ENCODE data around the gene HOXA2. TPM values are rescaled to one million over a fixed set of nuclear protein-coding genes. Genes with fewer than 3 reads are reported as not detected.

HOXA2 gene
- polyA plus RNA-seq, 6 donors from 2014 or later, result not detected

- peak overlapping the region in 5 of 8 donors; percentile 26 to 73 (median 48) for H3K4me3 Mint-ChIP-seq
- H3K9me3 Mint-ChIP-seq, result peaks cover 0 to 8% (median 2%) of the 10 kb centered on the region in 7 donors
- peaks cover 62 to 74% (median 62%) of the 10 kb centered on the region in 3 donors for H3K27me3 Mint-ChIP-seq
- ATAC-seq (ENCODE audit: low read depth in 2 of 2) (no peak), DNase-seq (no peak)
- peaks cover 0 to 13% of the 10 kb centered on the region in 2 donors for H3K36me3 Mint-ChIP-seq
- peaks cover 17 to 27% (median 21%) of the 10 kb centered on the region in 3 donors for H3K4me1 Mint-ChIP-seq
- peak overlapping the region in 2 of 6 donors; percentile 44 to 72 for H3K27ac Mint-ChIP-seq
Measured at GRCh38 chr7:27145165-27145913, 42.9 kb upstream of the HOXA2 start.

- Mint-ChIP-seq H3K4me1 (peaks cover 15 to 24% (median 16%) of the 10 kb centered on the region in 3 donors), H3K27ac (peak overlapping the region in 2 of 6 donors; percentile 72 to 89), H3K4me3 (peak overlapping the region in 3 of 8 donors; percentile 28 to 50 (median 48)), H3K9me3 (peaks cover 0 to 8% (median 2%) of the 10 kb centered on the region in 7 donors), H3K27me3 (peaks cover 60 to 75% (median 62%) of the 10 kb centered on the region in 3 donors), H3K36me3 (peaks cover 0 to 13% of the 10 kb centered on the region in 2 donors)
- no peak for DNase-seq
- no peak for ATAC-seq (ENCODE audit: low read depth in 2 of 2)
Measured at GRCh38 chr7:27144781-27145164, 42.3 kb upstream of the HOXA2 start.

DNA sequence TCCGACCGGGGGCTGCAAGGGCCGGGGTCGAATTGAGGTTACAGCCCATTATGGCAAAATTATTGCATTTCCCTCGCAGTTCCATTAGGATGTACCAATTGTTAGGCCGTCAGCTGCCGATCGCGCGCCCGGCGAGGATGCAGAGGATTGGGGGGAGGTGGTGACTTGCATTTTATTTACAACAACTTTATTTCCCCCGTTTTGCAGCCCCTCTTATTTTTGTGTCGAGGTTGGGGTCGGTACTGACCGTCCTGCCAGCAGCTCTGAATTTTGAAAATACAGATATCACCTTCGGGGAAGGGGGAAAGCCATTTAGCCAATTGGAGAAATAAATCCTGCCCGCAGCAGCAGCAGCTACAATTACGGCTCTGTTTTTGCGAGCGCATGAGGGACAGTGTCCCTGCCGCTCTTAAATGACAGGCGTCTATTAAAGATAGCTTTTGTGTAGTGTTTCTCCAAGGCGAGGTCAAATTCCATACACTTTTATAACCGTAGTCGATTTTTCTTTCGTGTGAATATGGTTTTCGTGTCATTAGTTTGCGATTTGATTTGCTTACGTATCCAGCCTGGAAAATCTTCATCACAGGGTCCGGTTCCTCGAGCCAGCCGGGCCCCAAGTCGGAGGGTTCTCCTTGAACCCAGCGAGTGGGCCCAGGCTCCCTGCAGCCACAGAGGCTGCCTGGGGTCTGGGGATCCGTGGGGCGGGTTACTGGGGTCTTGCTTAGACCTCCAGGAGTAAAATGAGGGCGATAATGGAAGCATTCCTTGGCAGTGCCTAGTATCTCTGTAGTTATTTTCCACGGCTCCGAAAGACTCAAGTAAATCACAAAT, 41.7 kb upstream of the HOXA2 start:
- H3K9me3 Mint-ChIP-seq, result peaks cover 0 to 8% (median 2%) of the 10 kb centered on the region in 7 donors
- ATAC-seq (ENCODE audit: low read depth in 2 of 2) (no peak), DNase-seq (no peak)
- H3K27ac Mint-ChIP-seq, result peak overlapping the region in 1 of 6 donors; percentile 89
- peak overlapping the region in 1 of 8 donors; percentile 74 for H3K4me3 Mint-ChIP-seq
- H3K27me3 Mint-ChIP-seq, result peaks cover 58 to 78% (median 60%) of the 10 kb centered on the region in 3 donors
- peaks cover 15 to 24% (median 16%) of the 10 kb centered on the region in 3 donors for H3K4me1 Mint-ChIP-seq
- peaks cover 0 to 13% of the 10 kb centered on the region in 2 donors for H3K36me3 Mint-ChIP-seq

- DNase-seq (no peak), ATAC-seq (ENCODE audit: low read depth in 2 of 2) (peak in 1 of 2 donors; percentile 66)
- Mint-ChIP-seq H3K4me1 (peaks cover 12 to 19% (median 15%) of the 10 kb centered on the region in 3 donors), H3K9me3 (peaks cover 0 to 7% (median 2%) of the 10 kb centered on the region in 7 donors), H3K36me3 (peaks cover 0 to 13% of the 10 kb centered on the region in 2 donors), H3K4me3 (peak within 1 kb of the TSS; percentile 33 to 78 (median 58)), H3K27ac (peak within 1 kb of the TSS in 4 of 6 donors; percentile 28 to 91 (median 75)), H3K27me3 (peaks cover 53 to 80% (median 63%) of the 10 kb centered on the region in 3 donors)
Measured at GRCh38 chr7:27143023-27143949, 40.8 kb upstream of the HOXA2 start, which contains the start of gene HOXA5. Gene HOXA5 (minus strand): TSS chr7:27143681. CDS start chr7:27143607, 74 bp downstream.

DNA sequence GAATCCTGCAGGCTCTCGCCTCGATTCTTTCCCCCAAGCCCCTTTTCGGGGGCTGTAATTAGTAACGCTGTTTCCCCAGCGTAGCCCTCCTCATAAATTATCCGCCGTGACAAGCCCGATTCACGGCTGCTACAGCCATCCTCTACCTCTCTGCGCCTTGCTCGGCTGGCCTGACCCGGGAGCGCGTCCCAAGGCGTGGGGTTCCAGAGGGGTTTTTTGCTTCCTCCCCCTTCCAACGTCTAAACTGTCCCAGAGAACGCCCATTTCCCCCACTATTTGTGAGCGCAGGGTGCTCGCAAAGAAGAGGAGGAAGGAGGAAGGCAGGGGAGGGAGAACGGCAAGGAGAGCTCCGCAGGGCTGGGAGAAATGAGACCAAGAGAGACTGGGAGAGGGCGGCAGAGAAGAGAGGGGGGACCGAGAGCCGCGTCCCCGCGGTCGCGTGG, 40.1 kb upstream of the HOXA2 start:
- Mint-ChIP-seq H3K4me3 (peak overlapping the region; percentile 33 to 78 (median 58)), H3K4me1 (peaks cover 8 to 14% (median 12%) of the 10 kb centered on the region in 3 donors), H3K27ac (peak overlapping the region in 4 of 6 donors; percentile 28 to 91 (median 64)), H3K27me3 (peaks cover 54 to 81% (median 65%) of the 10 kb centered on the region in 3 donors), H3K36me3 (peaks cover 0 to 13% of the 10 kb centered on the region in 2 donors), H3K9me3 (peaks cover 0 to 7% (median 2%) of the 10 kb centered on the region in 7 donors)
- no peak for ATAC-seq (ENCODE audit: low read depth in 2 of 2)
- DNase-seq, result no peak

DNA sequence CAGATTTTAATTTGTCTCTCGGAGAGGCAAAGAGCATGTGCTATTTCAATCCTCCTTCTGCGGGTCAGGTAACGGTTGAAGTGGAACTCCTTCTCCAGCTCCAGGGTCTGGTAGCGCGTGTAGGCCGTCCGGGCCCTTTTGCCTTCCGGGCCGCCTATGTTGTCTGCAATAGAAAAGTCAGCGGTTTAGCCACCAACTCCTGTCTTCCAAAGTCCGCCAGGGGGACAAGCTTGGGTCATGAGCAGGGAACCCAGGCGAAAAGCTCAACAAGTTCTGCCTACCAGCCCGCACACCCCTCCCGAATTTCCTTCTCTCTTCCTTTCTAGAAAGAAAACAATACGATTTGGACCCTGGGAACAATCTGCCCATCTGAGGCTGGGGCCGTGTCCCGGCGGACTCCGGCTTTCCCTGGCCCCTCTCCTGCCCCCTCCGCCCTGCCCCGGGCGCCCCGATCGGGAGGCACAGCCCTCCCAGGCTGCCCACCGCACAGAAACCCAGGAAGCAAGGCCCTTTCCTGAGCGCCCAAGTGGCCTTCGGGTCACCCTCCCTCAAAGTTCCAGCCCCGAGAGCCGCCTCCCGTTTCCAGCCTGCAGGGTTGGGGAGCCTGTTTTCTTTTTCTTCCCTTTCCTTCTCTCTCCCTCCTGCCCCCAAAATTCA, 39.6 kb upstream of the HOXA2 start:
- ATAC-seq (ENCODE audit: low read depth in 2 of 2) (no peak), DNase-seq (no peak)
- Mint-ChIP-seq H3K4me1 (peaks cover 2 to 9% (median 9%) of the 10 kb centered on the region in 3 donors), H3K27me3 (peaks cover 54 to 81% (median 66%) of the 10 kb centered on the region in 3 donors), H3K36me3 (peaks cover 0 to 9% of the 10 kb centered on the region in 2 donors), H3K9me3 (peaks cover 0 to 7% (median 2%) of the 10 kb centered on the region in 7 donors), H3K4me3 (peak overlapping the region in 2 of 8 donors; percentile 33 to 74), H3K27ac (no peak overlapping the region)

GRCh38 chr7:27141137-27141922, 38.8 kb upstream of the HOXA2 start:
- peaks cover 50 to 78% (median 66%) of the 10 kb centered on the region in 3 donors for H3K27me3 Mint-ChIP-seq
- H3K9me3 Mint-ChIP-seq, result peaks cover 0 to 6% (median 2%) of the 10 kb centered on the region in 7 donors
- H3K27ac Mint-ChIP-seq, result no peak overlapping the region

GRCh38 chr7:27140126-27140857, 37.8 kb upstream of the HOXA2 start:
- DNase-seq (no peak), ATAC-seq (ENCODE audit: low read depth in 2 of 2) (no peak)
- H3K27ac Mint-ChIP-seq, result no peak overlapping the region
- peaks cover 52 to 77% (median 66%) of the 10 kb centered on the region in 3 donors for H3K27me3 Mint-ChIP-seq
- H3K9me3 Mint-ChIP-seq, result peaks cover 0 to 6% (median 0%) of the 10 kb centered on the region in 7 donors
- no peaks in the 10 kb centered on the region for H3K36me3 Mint-ChIP-seq
- H3K4me3 Mint-ChIP-seq, result no peak overlapping the region
- peaks cover 0 to 7% (median 7%) of the 10 kb centered on the region in 3 donors for H3K4me1 Mint-ChIP-seq

More at GRCh38 chr7:27141137-27141922, 38.8 kb upstream of the HOXA2 start:
- H3K36me3 Mint-ChIP-seq, result peaks cover 0 to 2% of the 10 kb centered on the region in 2 donors
- peaks cover 0 to 7% (median 7%) of the 10 kb centered on the region in 3 donors for H3K4me1 Mint-ChIP-seq
- peak overlapping the region in 1 of 8 donors; percentile 42 for H3K4me3 Mint-ChIP-seq
- DNase-seq, result no peak
- ATAC-seq (ENCODE audit: low read depth in 2 of 2), result no peak

DNA sequence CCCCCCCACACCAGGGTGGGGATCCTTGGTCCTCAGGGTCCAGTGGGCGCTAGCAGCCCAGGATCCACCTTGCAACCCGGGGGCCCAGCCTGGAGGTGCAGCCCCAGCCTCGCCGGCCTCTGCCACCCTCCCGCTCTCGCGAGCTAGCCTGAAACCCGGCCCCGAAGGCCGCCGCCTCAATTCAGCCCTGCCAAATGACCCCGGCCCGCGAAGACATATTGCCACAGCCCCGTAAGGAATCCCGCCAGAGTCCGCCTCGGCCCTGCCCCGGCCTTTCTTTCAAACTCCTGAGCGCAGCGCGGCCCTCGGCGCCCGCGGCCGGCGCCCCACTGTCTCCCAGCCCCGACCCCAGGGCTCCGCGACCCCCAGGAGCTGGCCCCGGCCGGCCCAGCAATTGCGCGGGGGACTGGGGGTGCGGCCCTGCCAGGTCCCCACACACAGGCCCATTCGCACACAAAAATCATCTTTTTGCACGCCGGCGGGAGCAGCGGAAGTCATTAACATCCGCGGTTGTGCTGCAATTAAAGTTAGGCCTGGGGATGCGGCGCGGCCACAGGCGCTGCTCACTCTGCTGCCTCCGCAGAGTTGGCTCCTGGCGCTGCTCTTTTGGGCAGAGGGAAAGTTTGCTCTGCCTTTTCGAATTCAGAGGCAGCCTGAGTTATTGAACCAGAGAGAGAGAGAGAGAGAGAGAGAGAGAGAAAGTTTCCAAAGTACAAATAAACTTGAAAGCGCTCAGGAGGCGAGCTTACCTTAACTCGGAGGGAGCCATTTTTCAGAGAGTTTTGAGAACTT, 37.0 kb upstream of the HOXA2 start:
- peaks cover 0 to 4% (median 0%) of the 10 kb centered on the region in 7 donors for H3K9me3 Mint-ChIP-seq
- peaks cover 0 to 7% (median 7%) of the 10 kb centered on the region in 3 donors for H3K4me1 Mint-ChIP-seq
- no peak overlapping the region for H3K27ac Mint-ChIP-seq
- no peaks in the 10 kb centered on the region for H3K36me3 Mint-ChIP-seq
- no peak for DNase-seq
- ATAC-seq (ENCODE audit: low read depth in 2 of 2), result no peak
- peaks cover 59 to 77% (median 67%) of the 10 kb centered on the region in 3 donors for H3K27me3 Mint-ChIP-seq
- no peak overlapping the region for H3K4me3 Mint-ChIP-seq

- Mint-ChIP-seq H3K36me3 (no peaks in the 10 kb centered on the region), H3K9me3 (peaks cover 0 to 4% (median 0%) of the 10 kb centered on the region in 7 donors), H3K4me1 (peaks cover 0 to 7% (median 7%) of the 10 kb centered on the region in 3 donors), H3K27ac (no peak overlapping the region), H3K4me3 (no peak overlapping the region), H3K27me3 (peaks cover 58 to 78% (median 73%) of the 10 kb centered on the region in 3 donors)
- DNase-seq, result no peak
- no peak for ATAC-seq (ENCODE audit: low read depth in 2 of 2)
Measured at GRCh38 chr7:27138985-27139333, 36.5 kb upstream of the HOXA2 start.

Measured in naive B cell (primary cell).